ENCODE data around the gene PMFBP1.
A peak's percentile ranks its signal among the peaks of the same experiment; 100 is the strongest.

Gene PMFBP1

DNA sequence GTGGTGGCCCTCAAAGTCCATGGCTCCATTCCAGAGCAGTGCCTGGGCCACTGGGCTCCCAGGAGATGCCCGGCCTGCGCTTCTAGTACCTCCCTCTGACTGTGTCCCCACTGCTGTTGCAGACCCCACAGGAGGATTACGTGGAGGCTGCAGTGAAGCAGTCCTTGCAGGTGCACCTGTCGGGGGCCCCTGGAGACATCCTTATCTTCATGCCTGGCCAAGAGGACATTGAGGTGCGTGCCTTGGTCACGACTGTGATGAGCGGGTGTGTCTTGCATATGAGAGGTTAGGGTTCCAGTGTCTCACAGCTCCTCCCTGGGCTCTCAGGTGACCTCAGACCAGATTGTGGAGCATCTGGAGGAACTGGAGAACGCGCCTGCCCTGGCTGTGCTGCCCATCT lies 67.0 kb downstream of the PMFBP1 start:
- H3K4me3 ChIP-seq (ENCODE audit: low read depth, low read length): no peak overlapping the region
- TF ChIP-seq POLR2A (IDR thresholded peaks at IDR 0.05; ENCODE audit: extremely low read depth, insufficient read length) (no peak), MYC (IDR thresholded peaks at IDR 0.05; ENCODE audit: low read depth, low read length) (no peak)
- TF ChIP-seq, protein P1, sequence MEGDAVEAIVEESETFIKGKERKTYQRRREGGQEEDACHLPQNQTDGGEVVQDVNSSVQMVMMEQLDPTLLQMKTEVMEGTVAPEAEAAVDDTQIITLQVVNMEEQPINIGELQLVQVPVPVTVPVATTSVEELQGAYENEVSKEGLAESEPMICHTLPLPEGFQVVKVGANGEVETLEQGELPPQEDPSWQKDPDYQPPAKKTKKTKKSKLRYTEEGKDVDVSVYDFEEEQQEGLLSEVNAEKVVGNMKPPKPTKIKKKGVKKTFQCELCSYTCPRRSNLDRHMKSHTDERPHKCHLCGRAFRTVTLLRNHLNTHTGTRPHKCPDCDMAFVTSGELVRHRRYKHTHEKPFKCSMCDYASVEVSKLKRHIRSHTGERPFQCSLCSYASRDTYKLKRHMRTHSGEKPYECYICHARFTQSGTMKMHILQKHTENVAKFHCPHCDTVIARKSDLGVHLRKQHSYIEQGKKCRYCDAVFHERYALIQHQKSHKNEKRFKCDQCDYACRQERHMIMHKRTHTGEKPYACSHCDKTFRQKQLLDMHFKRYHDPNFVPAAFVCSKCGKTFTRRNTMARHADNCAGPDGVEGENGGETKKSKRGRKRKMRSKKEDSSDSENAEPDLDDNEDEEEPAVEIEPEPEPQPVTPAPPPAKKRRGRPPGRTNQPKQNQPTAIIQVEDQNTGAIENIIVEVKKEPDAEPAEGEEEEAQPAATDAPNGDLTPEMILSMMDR (IDR thresholded peaks at IDR 0.05; ENCODE audit: low read depth, low read length): no peak
- TF ChIP-seq, protein P2, sequence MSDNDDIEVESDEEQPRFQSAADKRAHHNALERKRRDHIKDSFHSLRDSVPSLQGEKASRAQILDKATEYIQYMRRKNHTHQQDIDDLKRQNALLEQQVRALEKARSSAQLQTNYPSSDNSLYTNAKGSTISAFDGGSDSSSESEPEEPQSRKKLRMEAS (IDR thresholded peaks at IDR 0.05; ENCODE audit: low read depth, low read length): no peak
- no peak for DNase-seq (ENCODE audit: low read depth)

DNA sequence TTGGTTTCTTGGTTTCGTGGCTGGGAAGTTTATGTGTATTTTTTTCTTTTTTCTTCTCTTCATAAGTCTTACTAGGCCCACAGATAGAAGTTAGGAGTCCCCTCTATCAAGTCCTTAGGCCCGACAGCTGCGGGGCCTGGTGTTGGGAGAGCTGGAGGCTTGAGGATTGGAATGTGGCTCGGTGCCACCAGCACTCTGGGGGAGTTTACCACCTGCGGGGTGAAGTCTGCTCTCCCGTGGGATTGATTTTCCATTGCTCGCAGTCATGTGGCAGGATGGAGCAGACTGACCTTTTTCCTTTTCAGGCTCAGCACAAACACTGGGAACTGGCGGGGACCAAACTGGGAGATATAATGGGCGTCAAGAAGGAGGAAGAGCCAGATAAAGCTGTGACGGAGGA lies 70.8 kb downstream of the PMFBP1 start:
- DNase-seq (ENCODE audit: low read depth): no peak
- TF ChIP-seq, protein P2 (IDR thresholded peaks at IDR 0.05; ENCODE audit: low read depth, low read length): no peak
- H3K4me3 ChIP-seq (ENCODE audit: low read depth, low read length): no peak overlapping the region

DNA sequence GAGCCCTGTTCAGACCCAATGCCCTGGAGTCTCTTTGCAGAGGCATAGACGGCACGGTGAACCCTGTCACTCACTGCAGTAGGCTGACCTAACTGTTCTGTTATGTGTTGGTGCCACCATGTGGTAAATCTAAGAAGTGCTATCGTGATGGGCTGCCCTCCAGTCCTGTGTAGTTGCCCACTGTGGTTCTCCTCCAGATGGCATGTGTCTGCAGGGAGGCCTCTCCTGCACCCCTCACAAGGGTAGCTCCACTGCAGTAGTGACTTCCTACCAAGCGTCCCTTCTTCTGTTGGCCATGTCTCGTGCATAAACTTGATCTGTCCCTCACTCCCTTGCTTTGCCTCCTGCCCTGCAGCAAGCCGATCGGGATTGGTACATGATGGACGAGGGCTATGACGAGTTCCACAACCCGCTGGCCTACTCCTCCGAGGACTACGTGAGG lies 72.6 kb downstream of the PMFBP1 start:
- DNase-seq (ENCODE audit: low read depth): peak; percentile 77
- TF ChIP-seq MYC (IDR thresholded peaks at IDR 0.05; ENCODE audit: low read depth, low read length) (no peak), POLR2A (IDR thresholded peaks at IDR 0.05; ENCODE audit: extremely low read depth, insufficient read length) (no peak)
- TF ChIP-seq, protein P2 (IDR thresholded peaks at IDR 0.05; ENCODE audit: low read depth, low read length): peak; percentile 54
- TF ChIP-seq, protein P1 (IDR thresholded peaks at IDR 0.05; ENCODE audit: low read depth, low read length): peak; percentile 63
- H3K4me3 ChIP-seq (ENCODE audit: low read depth, low read length): no peak overlapping the region

DNA sequence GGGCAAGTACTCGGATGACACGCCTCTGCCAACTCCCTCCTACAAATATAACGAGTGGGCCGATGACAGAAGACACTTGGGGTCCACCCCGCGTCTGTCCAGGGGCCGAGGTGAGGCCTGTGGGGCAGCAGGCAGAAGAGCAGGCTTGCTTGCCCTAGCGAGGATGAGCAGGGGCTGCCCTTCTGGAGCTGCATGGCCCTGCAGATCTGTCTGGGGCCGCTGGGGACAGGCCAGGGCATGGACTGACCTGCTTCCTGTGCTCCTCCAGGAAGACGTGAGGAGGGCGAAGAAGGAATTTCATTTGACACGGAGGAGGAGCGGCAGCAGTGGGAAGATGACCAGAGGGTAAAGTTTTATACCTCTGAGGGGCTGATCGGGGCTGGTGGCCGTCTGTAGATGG lies 73.0 kb downstream of the PMFBP1 start:
- no peak overlapping the region for H3K4me3 ChIP-seq (ENCODE audit: low read depth, low read length)
- TF ChIP-seq POLR2A (IDR thresholded peaks at IDR 0.05; ENCODE audit: extremely low read depth, insufficient read length) (no peak), MYC (IDR thresholded peaks at IDR 0.05; ENCODE audit: low read depth, low read length) (no peak)
- TF ChIP-seq, protein P2 (IDR thresholded peaks at IDR 0.05; ENCODE audit: low read depth, low read length): no peak
- TF ChIP-seq, protein P1 (IDR thresholded peaks at IDR 0.05; ENCODE audit: low read depth, low read length): no peak
- no peak for DNase-seq (ENCODE audit: low read depth)

DNA sequence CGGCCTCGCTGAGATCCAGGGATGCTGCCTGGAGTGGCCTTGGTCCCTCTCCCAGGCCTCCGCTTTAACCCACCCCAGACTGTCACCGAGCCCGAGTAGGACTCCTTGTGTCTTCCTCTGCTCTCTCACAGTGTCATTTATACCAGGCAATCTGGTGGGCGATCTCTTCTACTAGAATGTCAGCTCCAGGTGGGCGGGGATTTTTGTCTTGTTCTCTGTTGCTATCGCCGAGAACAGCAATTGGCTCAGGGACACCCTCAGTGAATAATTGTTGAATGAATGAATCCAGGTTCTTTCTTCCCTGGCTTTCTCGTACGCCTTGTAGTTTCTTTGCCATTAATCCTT lies 77.7 kb downstream of the PMFBP1 start:
- peak overlapping the region; percentile 96 for H3K4me3 ChIP-seq (ENCODE audit: low read depth, low read length)
- TF ChIP-seq, protein P2 (IDR thresholded peaks at IDR 0.05; ENCODE audit: low read depth, low read length): no peak
- TF ChIP-seq MYC (IDR thresholded peaks at IDR 0.05; ENCODE audit: low read depth, low read length) (no peak), POLR2A (IDR thresholded peaks at IDR 0.05; ENCODE audit: extremely low read depth, insufficient read length) (no peak)
- TF ChIP-seq, protein P1 (IDR thresholded peaks at IDR 0.05; ENCODE audit: low read depth, low read length): no peak
- DNase-seq (ENCODE audit: low read depth): no peak

DNA sequence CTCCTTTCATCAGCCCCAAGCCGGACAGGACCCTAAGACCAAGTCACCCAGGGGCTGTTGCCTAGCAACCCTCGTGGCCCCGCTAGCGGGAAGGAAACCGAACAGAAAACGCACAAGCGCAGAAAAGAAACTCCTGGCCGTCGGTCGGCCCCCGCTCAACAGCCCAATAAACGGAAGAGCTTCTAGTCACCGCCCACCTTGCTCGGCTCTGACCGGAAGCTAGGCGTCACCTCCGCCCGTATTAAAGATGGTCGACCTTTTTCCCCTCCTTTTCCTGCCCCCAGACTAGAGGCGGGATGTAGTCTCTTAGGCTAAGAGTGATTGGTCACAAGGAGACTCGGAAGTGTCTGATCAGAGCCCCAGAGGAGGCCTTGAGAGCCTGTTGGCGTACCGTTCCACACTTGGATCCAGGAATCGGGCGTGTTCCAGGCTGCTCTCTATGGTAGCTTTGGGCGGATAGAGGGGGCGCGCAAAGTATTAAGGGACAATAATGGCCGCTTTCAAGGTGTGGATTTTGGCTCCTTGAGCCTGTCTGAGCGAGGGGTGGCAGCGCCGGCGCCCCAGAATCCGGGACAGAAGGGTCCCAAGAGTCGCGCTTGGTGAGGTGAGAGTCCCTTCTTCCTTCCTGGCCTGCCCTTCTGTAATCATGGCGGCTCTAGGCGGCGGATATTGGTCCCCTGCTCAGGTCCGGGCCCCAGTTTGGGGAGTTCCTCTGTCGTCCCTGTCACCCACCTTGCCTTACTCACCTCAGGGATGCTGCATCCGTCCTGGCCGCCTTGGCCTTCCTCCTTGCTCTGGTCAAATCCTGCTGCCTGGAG lies 78.3 kb downstream of the PMFBP1 start, which contains the start of the genes DHX38 and TXNL4B:
Gene DHX38 (plus strand): TSS at position 400 of the 818 bp plus-strand sequence. CDS start 2,311 bp downstream, outside the sequence.
Gene TXNL4B (minus strand): TSS at position 173 of the 818 bp plus-strand sequence. CDS start 2,871 bp downstream, outside the sequence.
- TF ChIP-seq, protein P1 (IDR thresholded peaks at IDR 0.05; ENCODE audit: low read depth, low read length): no peak
- no peak for TF ChIP-seq POLR2A (IDR thresholded peaks at IDR 0.05; ENCODE audit: extremely low read depth, insufficient read length)
- TF ChIP-seq, protein P2 (IDR thresholded peaks at IDR 0.05; ENCODE audit: low read depth, low read length): peak; percentile 42
- peak; percentile 100 for DNase-seq (ENCODE audit: low read depth)
- peak within 1 kb of the TSS; percentile 96 for H3K4me3 ChIP-seq (ENCODE audit: low read depth, low read length)
